IPS-NIHi7 (cell line): ENCODE results near the gene LIPA.
A peak's percentile ranks its signal among the peaks of the same experiment; 100 is the strongest.
"Not testable (repeated sequence)": the region's sequence is repeated elsewhere in the genome, so short reads cannot be mapped to it uniquely, and the experiment has no call there.

Experiments used
- DNase-seq: peaks from one replicate; pipeline ENCODE4 v3.0.0; 2012; ENCODE audit warnings: mixed read lengths; ENCODE audit errors: extremely low spot score

LIPA gene

DNA sequence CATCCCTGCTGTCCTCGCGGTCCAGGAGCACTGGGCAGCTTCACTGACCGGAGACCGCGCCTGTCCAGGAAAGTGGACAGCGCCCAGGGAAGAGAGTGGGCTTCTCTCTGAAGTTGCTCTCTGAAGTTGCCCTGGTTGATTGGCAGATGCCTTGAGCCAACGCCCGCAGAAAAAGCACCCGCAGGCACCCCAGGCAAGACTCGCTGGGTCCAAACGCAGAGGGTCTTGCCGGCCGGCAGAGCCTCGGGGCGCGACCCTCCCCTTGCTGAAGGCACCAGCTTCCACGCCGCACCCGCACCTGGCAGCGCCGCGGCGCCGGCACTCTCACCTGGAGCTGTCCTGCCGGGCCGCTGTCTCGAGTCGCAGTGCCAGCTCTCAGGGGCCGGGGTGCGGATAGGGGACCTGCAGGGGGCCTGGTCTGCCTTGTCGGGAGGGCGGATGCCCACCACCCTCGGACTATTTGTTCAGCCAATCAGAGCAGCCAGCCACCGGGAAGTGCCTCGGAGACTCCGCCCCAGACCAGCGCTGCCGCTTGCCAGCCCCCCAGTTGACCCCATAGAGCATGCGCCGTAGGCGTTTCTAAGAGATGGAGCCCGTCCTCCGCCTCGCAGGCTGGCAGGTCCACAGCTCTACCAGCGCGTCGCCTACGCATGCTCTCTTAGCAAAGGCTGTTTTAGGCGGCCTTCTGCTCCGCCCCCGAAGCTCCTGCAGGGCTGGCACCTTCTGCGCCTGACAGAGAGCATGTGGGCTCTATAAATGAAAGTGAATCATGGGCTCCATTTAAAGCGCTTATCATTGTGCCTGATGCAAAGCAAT is at the start of gene LIPA:
Gene LIPA, minus strand, starts transcription at position 367 of the 816 bp plus-strand sequence. CDS start 4,127 bp downstream, outside the sequence.
- peak; percentile 98 for DNase-seq

GRCh38 chr10:89301232-89301631 is 49.7 kb upstream of the LIPA start:
- no peak for DNase-seq

DNA sequence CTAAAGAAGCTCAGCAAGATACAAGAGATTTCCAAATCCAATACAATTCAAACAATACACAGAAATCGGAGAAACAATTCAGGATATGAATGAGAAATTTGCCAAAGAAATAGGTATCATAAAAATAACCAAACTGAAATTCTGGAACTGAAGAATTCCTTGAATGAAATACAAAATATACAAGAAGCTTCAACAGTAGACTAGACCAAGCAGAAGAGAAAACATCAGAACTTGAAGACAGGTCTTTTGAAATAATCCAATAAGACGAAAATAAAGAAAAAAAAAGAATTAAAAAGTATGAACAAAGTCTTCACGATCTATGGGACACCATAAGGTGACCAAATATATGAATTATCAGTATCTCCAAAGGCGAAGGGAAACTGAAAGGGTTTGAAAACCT is 47.5 kb upstream of the LIPA start:
- DNase-seq, result no peak

GRCh38 chr10:89297791-89298190 is 46.2 kb upstream of the LIPA start:
- no peak for DNase-seq

DNA sequence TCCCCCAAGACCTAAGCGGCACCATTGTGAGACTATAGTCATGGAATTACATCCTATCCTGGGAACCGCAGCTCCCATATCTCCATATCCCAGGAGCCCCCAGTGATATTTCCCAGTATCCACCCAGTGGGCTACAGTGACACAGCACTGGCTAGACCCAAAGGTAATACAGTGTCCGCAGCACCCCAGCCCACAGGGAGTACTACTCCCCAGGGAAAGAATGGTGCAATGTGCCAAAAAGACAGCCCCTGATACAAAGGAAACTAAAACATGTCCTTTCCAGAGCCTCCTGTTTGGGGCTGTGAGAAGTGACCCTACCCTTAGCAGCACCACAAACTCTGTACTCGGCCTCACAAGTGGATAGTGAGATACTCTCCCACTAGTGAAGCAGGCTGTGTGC is 45.8 kb upstream of the LIPA start:
- no peak for DNase-seq

DNA sequence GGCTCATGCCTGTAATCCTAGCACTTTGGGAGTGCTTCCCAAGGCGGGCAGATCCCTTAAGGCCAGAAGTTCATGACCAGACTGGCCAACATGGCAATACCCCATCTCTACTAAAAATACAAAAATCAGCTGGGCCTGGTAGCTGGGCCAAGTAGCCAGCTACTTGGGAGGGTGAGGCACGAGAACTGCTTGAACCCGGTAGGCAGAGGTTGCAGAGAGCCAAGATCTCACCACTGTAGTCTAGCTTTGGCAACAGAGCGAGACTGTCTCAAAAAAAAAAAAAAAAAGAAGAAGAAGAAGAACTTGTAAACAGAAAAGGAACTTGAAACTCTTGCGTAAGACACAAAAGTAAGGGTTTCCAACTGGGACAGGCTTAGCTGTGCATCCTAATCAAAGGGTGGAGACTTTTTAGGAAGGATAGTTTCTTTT is 44.7 kb upstream of the LIPA start:
- no peak for DNase-seq

- DNase-seq, result no peak
These were observed 44.0 kb upstream of the LIPA start for GRCh38 chr10:89295597-89295996.

DNA sequence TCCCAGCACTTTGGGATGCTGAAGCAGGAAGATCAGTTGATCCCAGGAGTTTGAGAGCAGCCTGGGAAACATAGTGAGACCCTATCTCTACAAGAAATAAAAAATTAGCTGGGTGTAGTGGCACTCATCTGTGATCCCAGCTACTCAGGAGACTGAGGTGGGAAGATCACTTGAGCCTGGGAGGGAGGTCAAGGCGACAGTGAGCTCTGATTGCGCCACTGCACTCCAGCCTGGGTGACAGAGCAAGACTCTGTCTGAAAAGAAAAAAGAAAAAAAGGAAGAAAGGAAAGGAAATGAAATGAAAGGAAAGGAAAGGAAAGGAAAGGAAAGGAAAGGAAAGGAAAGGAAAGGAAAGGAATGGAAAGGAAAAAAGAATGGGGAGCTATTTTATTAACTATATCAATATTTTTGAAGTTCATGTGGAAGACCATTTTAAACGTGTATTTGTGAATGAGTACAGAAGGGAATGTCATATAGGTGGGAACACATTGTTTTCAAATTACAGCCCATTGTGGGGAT is 43.2 kb upstream of the LIPA start:
- DNase-seq, result no peak

GRCh38 chr10:89285303-89285702 is 33.7 kb upstream of the LIPA start:
- not testable (repeated sequence) for DNase-seq

DNA sequence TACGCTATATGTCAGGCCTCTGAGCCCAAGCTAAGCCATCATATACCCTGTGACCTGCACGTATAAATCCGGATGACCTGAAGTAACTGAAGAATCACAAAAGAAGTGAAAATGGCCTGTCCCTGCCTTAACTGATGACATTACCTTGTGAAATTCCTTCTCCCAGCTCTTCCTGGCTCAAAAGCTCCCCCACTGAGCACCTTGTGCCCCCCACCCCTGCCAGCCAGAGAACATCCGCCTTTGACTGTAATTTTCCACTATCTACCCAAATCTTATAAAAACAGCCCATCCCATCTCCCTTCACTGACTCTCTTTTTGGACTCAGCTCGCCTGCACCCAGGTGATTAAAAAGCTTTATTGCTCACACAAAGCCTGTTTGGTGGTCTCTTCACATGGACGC is 33.1 kb upstream of the LIPA start:
- not testable (repeated sequence) for DNase-seq

DNA sequence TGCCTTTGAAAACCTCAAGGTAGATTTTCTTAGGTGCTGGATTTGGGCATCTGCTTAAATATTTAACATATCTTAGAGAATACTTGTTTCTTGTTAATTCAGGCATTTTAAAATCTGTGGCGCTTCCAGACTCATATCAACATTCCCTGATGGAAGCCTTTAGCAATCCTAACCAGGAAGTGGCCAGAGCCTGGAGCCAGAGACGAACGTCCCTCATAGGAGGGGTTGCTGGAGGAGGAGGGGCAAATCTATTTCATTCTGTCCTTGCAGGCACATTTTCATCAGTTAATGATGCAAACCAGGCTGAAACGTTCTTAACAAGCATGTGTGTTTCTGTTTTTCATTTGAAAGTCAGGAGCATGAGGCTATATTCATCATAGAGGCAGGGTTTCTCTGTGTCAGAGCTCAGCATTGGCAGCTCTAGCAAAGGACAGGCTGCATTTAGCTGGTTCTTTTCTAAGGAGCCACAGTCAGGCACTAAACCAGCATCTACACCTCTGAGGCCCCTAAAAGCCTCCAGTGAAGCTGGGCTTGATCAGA is 32.4 kb upstream of the LIPA start:
- peak; percentile 55 for DNase-seq

DNA sequence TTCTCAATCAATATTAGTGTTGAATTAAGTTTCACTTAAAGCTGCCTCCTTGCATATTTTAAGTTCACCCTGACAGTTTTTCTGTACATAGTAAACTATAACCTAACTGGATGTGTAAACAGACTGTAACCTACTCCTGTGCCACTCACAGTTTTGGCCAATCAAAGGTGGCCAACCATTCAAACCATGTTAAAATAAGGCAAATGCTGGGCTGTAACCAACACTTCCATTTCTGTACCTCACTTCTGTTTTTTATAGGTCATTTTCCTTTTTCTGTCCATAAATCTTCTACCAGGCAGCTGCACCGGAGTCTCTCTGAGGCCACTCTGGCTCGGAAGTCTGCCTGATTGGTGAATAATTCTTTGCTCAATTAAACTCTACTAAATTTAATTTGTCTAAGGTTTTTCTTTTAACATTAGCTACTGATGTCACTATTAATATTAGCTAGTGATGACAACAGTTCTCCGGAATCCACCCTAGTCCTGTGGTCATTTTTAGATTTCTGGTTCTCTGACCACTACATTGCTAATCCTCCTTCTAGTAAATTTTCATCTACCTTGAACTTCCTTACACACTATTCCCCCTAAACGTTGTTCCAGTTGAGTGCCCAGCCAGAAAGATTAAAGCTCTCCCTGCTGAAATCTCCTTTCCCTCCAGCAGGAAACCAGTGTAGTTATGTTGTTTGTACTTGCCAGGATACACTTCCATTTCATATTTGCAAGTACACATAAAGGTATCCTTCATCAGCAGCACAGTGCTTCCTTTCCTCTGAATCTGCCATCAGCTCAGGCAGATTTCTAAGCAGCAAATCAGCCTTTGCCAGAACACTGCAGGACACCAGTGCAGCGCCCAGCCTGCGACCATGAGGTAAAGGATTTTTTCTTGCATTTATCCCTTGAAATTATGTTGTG is 31.7 kb upstream of the LIPA start:
- no peak for DNase-seq

DNA sequence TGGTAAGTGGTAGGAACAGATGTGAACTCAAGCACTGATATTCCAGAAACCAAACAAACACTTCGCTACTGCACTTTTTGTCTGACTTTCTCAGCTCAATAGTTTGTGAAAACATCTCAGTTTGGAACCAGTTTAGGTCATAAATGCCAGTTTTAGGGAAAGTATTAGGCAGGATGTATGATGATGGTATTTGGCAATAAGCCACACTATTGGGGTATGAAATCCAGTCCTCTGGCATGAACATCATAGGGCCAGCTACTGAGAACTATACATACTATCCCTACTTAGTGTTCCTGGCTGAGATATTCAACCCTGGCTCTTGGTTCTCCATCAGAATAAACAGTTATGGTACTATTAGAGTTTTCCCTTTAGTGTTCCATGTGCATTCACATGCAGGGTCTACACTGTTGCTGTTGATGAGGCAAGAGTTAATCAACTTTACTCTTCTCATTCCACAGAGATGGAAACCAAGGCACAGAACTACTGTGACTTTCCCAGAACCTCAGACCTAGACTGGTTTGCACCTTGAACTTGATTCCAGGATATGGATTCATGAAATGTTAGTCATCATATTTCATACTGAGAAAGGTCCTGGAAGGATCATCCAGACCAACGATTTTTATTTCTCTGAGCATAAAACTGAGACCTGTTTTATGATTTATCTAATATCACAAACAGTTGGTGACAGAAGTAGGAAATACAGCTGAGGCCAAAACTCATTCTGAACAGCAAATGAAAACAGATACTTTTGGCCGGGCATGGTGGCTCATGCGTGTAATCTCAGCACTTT is 30.2 kb upstream of the LIPA start:
- DNase-seq, result no peak

- no peak for DNase-seq
These were observed 28.9 kb upstream of the LIPA start for GRCh38 chr10:89280508-89280907.

DNA sequence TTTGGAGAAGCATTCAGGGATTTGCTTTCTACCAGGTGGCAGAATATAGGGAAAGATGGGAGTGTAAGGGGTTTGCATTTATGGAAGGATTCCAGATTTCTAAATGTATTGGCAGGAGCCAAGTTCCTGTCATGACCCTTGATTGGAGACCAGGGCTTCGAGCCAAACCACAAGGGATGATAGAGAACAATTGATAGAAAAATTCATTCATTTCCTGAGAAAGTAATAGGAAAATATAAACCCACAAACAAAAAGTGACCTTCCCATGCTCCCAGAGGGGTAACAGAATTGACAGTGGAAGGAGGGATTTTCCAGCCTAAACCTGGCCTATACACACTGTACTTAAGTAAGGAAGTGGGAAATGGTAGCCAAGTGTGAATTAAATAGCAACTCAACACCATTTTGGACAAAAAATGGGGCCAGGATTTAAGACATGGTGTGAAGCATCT is 27.9 kb upstream of the LIPA start:
- DNase-seq, result no peak

DNA sequence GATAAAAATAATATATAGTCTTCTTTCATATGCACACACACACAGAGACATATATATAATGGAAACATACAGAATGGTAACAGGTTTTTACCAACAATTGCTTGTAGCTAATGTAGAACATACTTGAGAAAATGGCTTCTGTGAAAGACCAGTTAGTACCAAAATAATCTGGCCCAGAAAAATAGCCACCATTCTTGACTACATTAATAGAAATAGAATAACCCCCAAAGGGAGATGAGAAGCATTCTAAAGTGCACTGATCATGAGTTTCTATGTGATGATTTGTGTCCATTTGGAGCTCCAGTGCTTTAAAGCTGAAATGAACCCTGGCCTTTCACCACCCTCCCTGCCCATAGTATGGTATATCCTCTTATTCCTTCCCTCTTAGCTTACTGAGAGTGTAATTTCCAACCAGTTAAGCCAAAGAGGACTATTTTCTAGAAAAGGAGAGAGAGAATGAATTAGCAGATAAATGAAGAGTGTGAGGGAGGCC is 27.4 kb upstream of the LIPA start:
- no peak for DNase-seq

DNA sequence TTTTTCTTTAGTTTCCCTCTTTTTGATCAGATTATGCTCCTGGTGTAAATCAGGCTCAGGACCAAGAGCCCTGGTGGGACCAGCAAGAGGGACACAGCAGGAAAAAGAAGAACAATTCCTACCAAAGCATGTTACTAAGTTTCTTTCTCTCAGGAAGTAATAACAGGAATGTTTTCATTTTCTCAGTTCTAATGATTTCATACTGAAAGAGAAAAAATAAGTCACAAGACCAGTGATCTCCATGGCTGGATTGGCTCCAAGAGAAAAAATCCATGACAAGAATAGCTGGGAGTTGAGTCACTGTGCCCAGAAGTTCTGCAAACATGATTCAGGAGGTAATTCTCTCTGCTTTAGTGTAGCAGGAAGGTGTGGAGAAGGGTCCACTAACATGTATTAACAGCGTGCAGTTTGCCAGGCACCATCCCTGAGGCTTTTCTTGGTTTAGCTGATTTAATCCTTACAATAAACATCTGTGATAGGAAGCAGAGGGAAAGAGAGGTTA is 26.5 kb upstream of the LIPA start:
- DNase-seq, result peak; percentile 26

- no peak for DNase-seq
These were observed 23.8 kb upstream of the LIPA start for GRCh38 chr10:89275383-89275782.

DNA sequence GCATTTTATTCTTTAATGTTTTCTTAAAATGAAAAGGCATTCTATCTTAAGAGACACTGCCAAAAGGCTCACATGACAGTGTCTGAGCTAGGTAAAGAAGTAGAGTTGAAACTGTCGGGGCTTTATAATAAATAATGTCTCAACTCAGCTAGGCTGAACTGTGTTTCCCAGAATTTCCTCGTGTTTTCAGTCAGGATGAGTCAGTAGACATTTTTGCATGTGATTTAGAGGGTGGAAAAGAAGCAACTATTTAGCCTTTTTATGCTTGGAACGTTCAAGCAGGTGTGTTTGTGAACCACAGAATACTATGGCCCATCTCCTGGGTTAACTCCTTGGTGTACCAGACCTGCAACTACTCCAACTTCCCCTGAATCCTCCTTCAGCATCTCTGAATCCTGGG is 23.4 kb upstream of the LIPA start:
- DNase-seq, result no peak

GRCh38 chr10:89273680-89274079 is 22.1 kb upstream of the LIPA start:
- no peak for DNase-seq

DNA sequence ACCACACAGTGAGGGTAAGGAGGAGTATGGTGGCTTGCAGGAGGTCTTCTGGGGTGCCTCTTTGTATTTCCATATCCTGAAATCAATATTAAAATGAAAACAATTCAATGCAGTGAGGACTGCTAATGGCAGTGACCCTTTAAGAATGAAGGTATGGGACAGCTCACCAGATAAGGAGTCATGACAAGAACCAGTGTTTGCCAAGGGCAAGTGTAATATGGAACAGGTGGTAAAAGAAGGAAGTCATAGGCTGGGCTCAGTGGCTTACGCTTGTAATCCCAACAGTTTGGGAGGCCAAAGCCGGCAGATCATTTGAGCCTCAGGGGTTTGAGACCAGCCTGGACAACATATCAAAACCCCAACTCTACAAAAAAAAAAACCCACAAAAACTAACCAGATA is 20.0 kb upstream of the LIPA start:
- no peak for DNase-seq
